NCI-H2107 treated with DMSO at 0.1 percent for 48 hours (cell line): ENCODE data around the gene SPOCK1.

Experiments used
- DNase-seq: peaks from one replicate; lab custom pipeline; 2025; ENCODE audit not compliant: unreplicated experiment; lab: John Stamatoyannopoulos, UW

The SPOCK1 gene

GRCh38 chr5:137203011-137203632 is 296.0 kb downstream of the SPOCK1 start:
- no peak for DNase-seq

GRCh38 chr5:137201876-137202275 is 297.2 kb downstream of the SPOCK1 start:
- no peak for DNase-seq

GRCh38 chr5:137200906-137201700 is 298.0 kb downstream of the SPOCK1 start:
- no peak for DNase-seq

GRCh38 chr5:137199966-137200365 is 299.2 kb downstream of the SPOCK1 start:
- no peak for DNase-seq

GRCh38 chr5:137199201-137199600 is 299.9 kb downstream of the SPOCK1 start:
- no peak for DNase-seq

GRCh38 chr5:137195483-137195882 is 303.6 kb downstream of the SPOCK1 start:
- no peak for DNase-seq

- no peak for DNase-seq
Observed at GRCh38 chr5:137194300-137194699, 304.8 kb downstream of the SPOCK1 start.

GRCh38 chr5:137192293-137192743 is 306.8 kb downstream of the SPOCK1 start:
- DNase-seq: no peak

- DNase-seq: no peak
Observed at GRCh38 chr5:137191179-137191578, 307.9 kb downstream of the SPOCK1 start.

GRCh38 chr5:137190441-137190840 is 308.7 kb downstream of the SPOCK1 start:
- no peak for DNase-seq

- no peak for DNase-seq
Observed at GRCh38 chr5:137190031-137190430, 309.1 kb downstream of the SPOCK1 start.

GRCh38 chr5:137188566-137188965 is 310.6 kb downstream of the SPOCK1 start:
- no peak for DNase-seq

GRCh38 chr5:137186759-137187461 is 312.2 kb downstream of the SPOCK1 start:
- no peak for DNase-seq

GRCh38 chr5:137185193-137185592 is 313.9 kb downstream of the SPOCK1 start:
- no peak for DNase-seq

- DNase-seq: no peak
Observed at GRCh38 chr5:137184734-137185133, 314.4 kb downstream of the SPOCK1 start.

GRCh38 chr5:137182576-137182975 is 316.6 kb downstream of the SPOCK1 start:
- no peak for DNase-seq

- no peak for DNase-seq
Observed at GRCh38 chr5:137181667-137182066, 317.5 kb downstream of the SPOCK1 start.

GRCh38 chr5:137179203-137179602 is 319.9 kb downstream of the SPOCK1 start:
- DNase-seq: no peak

- DNase-seq: no peak
Observed at GRCh38 chr5:137176609-137177008, 322.5 kb downstream of the SPOCK1 start.

- DNase-seq: no peak
Observed at GRCh38 chr5:137176126-137176525, 323.0 kb downstream of the SPOCK1 start.

- DNase-seq: no peak
Observed at GRCh38 chr5:137174196-137174595, 324.9 kb downstream of the SPOCK1 start.

GRCh38 chr5:137172258-137172657 is 326.9 kb downstream of the SPOCK1 start:
- DNase-seq: no peak
